Measurements from ENCODE around the gene UBL3. TPM values are rescaled to one million over a fixed set of nuclear protein-coding genes. Genes with fewer than 3 reads are reported as not detected.

The UBL3 gene
- total RNA-seq, 1 experiment from 2014 or later, result 24.4 TPM

DNA sequence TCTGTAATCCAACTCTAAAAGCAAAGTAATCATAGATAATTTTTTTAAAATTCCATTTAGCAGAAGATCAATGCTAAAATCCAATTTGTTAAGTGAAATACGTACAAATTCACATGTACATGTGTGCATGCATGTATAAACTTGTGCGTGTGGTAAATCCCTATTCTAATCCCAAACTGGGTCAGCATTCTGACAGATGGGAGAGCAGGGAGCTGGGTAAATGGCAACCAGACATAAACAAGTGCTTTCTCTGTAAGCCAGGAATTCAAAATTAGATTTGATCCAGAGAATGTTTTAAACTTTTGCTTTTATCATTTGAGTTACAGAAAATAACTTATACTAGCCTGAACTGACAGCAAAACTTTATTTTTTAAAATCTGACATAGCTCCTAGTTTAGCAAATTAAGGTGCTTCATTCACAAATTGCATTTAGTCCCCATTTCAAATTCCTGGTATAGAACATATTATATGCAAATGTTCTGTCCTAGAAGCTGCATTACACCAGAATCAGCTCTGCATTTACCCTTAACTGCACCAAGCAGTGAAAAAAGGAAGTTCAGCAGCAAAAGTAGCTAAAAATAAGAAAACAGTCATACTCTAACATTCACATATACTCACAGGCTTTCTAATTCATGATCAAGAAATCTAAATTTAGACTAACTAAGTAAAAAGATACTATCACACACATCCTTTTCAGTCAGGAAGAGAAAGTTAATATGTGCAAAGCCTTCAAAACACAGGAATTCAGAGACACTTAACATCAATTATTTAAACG is 32.6 kb downstream of the UBL3 start:
- Histone ChIP-seq H2AFZ (no peak overlapping the region), H3K9me3 (ENCODE audit: insufficient read depth, low read depth) (no peaks in the 10 kb centered on the region), H3K27ac (no peak overlapping the region), H3F3A (ENCODE audit: insufficient read depth, low read depth) (no peaks in the 10 kb centered on the region), H4K20me1 (ENCODE audit: insufficient read depth) (peaks cover 8% of the 10 kb centered on the region), H3K9me2 (ENCODE audit: insufficient read depth) (no peaks in the 10 kb centered on the region), H3K27me3 (ENCODE audit: insufficient read depth, low read depth) (no peaks in the 10 kb centered on the region), H3K4me1 (replicated peaks; ENCODE audit: insufficient read depth) (no peaks in the 10 kb centered on the region), H3K4me3 (no peak overlapping the region), H3K4me2 (no peak overlapping the region), H3K36me3 (ENCODE audit: low read depth) (no peaks in the 10 kb centered on the region), H3K79me2 (ENCODE audit: low read depth) (peaks cover 63% of the 10 kb centered on the region)
- intact Hi-C loops (cut with micrococcal nuclease; ENCODE audit: unreplicated experiment), result no loop called here
- TF ChIP-seq, protein P1, sequence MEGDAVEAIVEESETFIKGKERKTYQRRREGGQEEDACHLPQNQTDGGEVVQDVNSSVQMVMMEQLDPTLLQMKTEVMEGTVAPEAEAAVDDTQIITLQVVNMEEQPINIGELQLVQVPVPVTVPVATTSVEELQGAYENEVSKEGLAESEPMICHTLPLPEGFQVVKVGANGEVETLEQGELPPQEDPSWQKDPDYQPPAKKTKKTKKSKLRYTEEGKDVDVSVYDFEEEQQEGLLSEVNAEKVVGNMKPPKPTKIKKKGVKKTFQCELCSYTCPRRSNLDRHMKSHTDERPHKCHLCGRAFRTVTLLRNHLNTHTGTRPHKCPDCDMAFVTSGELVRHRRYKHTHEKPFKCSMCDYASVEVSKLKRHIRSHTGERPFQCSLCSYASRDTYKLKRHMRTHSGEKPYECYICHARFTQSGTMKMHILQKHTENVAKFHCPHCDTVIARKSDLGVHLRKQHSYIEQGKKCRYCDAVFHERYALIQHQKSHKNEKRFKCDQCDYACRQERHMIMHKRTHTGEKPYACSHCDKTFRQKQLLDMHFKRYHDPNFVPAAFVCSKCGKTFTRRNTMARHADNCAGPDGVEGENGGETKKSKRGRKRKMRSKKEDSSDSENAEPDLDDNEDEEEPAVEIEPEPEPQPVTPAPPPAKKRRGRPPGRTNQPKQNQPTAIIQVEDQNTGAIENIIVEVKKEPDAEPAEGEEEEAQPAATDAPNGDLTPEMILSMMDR (conservative IDR thresholded peaks at IDR 0.05), result no peak
- TF ChIP-seq EZH2 (IDR thresholded peaks at IDR 0.05; ENCODE audit: low read depth), result no peak
- ChIA-PET CTCF (interaction anchor here (0.6 kb wide), 2 partner anchors 10 to 22 kb away, joined by 5 read pairs; no protein-coding TSS in a partner anchor), POLR2A (ENCODE audit: unreplicated experiment) (no interaction called here)
- DNase-seq, result no peak
- no TSS peak for BruUV-seq (replicated peaks)

DNA sequence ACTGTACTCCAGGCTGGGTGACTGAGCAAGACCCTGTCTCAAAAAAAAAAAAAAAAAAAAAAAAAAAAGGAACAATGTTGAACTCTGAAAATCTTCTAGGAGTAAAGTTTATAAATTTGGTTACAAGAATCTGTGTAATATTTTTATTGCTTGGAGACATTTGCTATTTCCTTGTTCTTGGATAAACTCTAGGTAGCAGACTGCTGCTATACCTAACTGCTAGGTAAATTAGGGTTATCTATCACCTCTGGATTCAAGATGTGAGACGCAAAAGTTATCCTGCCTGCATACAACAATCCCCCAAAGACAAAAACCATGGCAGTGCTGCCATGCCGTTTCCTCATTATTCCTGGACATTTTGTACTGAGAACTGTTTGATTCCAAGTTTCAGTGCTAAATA is 33.7 kb downstream of the UBL3 start:
- no peaks in the 10 kb centered on the region for H3K4me1 ChIP-seq (replicated peaks; ENCODE audit: insufficient read depth)
- H3K4me2 ChIP-seq, result no peak overlapping the region
- no peak for DNase-seq
- no peak overlapping the region for H3K4me3 ChIP-seq
- H4K20me1 ChIP-seq (ENCODE audit: insufficient read depth), result peaks cover 8% of the 10 kb centered on the region
- no peaks in the 10 kb centered on the region for H3K9me2 ChIP-seq (ENCODE audit: insufficient read depth)
- ChIA-PET POLR2A (ENCODE audit: unreplicated experiment) (no interaction called here), CTCF (no interaction called here)
- H3K36me3 ChIP-seq (ENCODE audit: low read depth), result no peaks in the 10 kb centered on the region
- H3F3A ChIP-seq (ENCODE audit: insufficient read depth, low read depth), result no peaks in the 10 kb centered on the region
- BruUV-seq (replicated peaks), result no TSS peak
- intact Hi-C loops (cut with micrococcal nuclease; ENCODE audit: unreplicated experiment), result no loop called here
- no peak overlapping the region for H3K27ac ChIP-seq
- H2AFZ ChIP-seq, result no peak overlapping the region
- H3K9me3 ChIP-seq (ENCODE audit: insufficient read depth, low read depth), result peaks cover 4% of the 10 kb centered on the region; the same call in 1 of the 2 replicates
- peaks cover 68% of the 10 kb centered on the region for H3K79me2 ChIP-seq (ENCODE audit: low read depth)
- H3K27me3 ChIP-seq (ENCODE audit: insufficient read depth, low read depth), result no peaks in the 10 kb centered on the region
- no peak for TF ChIP-seq EZH2 (IDR thresholded peaks at IDR 0.05; ENCODE audit: low read depth)
- TF ChIP-seq, protein P1 (conservative IDR thresholded peaks at IDR 0.05), result no peak

DNA sequence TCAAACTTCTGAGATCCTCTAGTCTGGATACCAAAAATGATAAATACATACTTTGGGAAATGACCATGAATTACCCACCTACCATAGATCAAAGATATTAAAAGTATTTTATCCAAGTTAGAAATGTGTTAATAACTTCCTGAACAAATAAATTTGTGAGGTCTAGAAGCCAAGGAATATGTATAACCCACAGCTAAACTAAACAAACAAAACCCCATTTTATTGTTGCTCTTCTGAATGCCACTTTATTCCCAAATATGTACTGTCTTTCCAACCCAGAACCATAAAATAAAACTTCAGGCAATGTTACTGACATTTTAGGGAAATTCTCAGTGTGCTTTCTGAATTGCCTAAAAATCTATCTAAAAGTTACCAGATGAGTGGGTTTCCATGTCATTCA is 35.1 kb downstream of the UBL3 start:
- Histone ChIP-seq H2AFZ (no peak overlapping the region), H3K4me3 (no peak overlapping the region), H3K9me3 (ENCODE audit: insufficient read depth, low read depth) (peaks cover 4% of the 10 kb centered on the region; the same call in 1 of the 2 replicates), H3K4me1 (replicated peaks; ENCODE audit: insufficient read depth) (no peaks in the 10 kb centered on the region), H4K20me1 (ENCODE audit: insufficient read depth) (peaks cover 8% of the 10 kb centered on the region), H3K36me3 (ENCODE audit: low read depth) (no peaks in the 10 kb centered on the region), H3K27me3 (ENCODE audit: insufficient read depth, low read depth) (no peaks in the 10 kb centered on the region), H3K9me2 (ENCODE audit: insufficient read depth) (no peaks in the 10 kb centered on the region), H3K79me2 (ENCODE audit: low read depth) (peaks cover 73% of the 10 kb centered on the region), H3K27ac (no peak overlapping the region), H3F3A (ENCODE audit: insufficient read depth, low read depth) (no peaks in the 10 kb centered on the region), H3K4me2 (no peak overlapping the region)
- ChIA-PET CTCF (no interaction called here), POLR2A (ENCODE audit: unreplicated experiment) (no interaction called here)
- DNase-seq, result no peak
- no TSS peak for BruUV-seq (replicated peaks)
- intact Hi-C loops (cut with micrococcal nuclease; ENCODE audit: unreplicated experiment), result no loop called here
- TF ChIP-seq, protein P1 (conservative IDR thresholded peaks at IDR 0.05), result no peak
- TF ChIP-seq EZH2 (IDR thresholded peaks at IDR 0.05; ENCODE audit: low read depth), result no peak

Measured in PC-9 (cell line).